Liver (tissue), 9 donors: ENCODE results near the gene ARHGEF28. TPM values are rescaled to one million over a fixed set of nuclear protein-coding genes. Genes with fewer than 3 reads are reported as not detected.

Experiments used
- DNase-seq: peaks from one replicate; pipeline ENCODE4 v3.0.0-alpha.2; 2017; ENCODE audit warnings: low spot score
- H3K27ac ChIP-seq, 2 donors: one replicate each; pipeline ENCODE4 v1.7.0; 2013; ENCODE audit warnings: inconsistent platforms in 2 of 2, low read length in 2 of 2, control low read depth in 1 of 2, low read depth in 1 of 2, mild to moderate bottlenecking in 1 of 2
- H3K27me3 ChIP-seq, 4 donors: one replicate each; pipeline versions ENCODE4 v1.6.1 to v1.7.0; 2013; ENCODE audit warnings: low read length in 3 of 4, inconsistent platforms in 1 of 4, mild to moderate bottlenecking in 1 of 4, moderate library complexity in 1 of 4; ENCODE audit not compliant: control insufficient read depth in 4 of 4, insufficient read depth in 4 of 4
- H3K36me3 ChIP-seq, 4 donors: one replicate each; pipeline versions ENCODE4 v1.6.1 to v1.7.0; 2013; ENCODE audit warnings: low read length in 3 of 4, mild to moderate bottlenecking in 3 of 4, low read depth in 1 of 4, moderate library complexity in 1 of 4; ENCODE audit not compliant: control insufficient read depth in 4 of 4, insufficient read depth in 3 of 4
- H3K4me1 ChIP-seq, 4 donors: one replicate each; pipeline versions ENCODE4 v1.6.1 to v1.7.0; 2013; ENCODE audit warnings: low read length in 3 of 4, mild to moderate bottlenecking in 3 of 4, moderate library complexity in 1 of 4; ENCODE audit not compliant: control insufficient read depth in 4 of 4, insufficient read depth in 4 of 4
- H3K4me3 ChIP-seq, 3 donors: one replicate each; pipeline versions ENCODE4 v1.6.1 to v1.7.0; 2013; ENCODE audit warnings: low read length in 3 of 3, control low read depth in 1 of 3, low read depth in 1 of 3, mild to moderate bottlenecking in 1 of 3
- H3K9ac ChIP-seq, 2 donors: one replicate each; pipeline ENCODE4 v1.7.0; 2013; ENCODE audit warnings: low read length in 2 of 2, mild to moderate bottlenecking in 2 of 2, moderate library complexity in 2 of 2, control low read depth in 1 of 2, low read depth in 1 of 2
- H3K9me3 ChIP-seq, 4 donors: one replicate each; pipeline versions ENCODE4 v1.6.1 to v1.7.0; 2013; ENCODE audit warnings: low read length in 3 of 4; ENCODE audit not compliant: control insufficient read depth in 4 of 4
- ATF3 ChIP-seq: IDR thresholded peaks from 2 replicates; pipeline ENCODE4 v1.6.1; 2016; ENCODE audit warnings: antibody characterized with exemption
- CTCF ChIP-seq: fragments of 150-350 bp; IDR thresholded peaks from 2 replicates; pipeline ENCODE4 v1.5.1; 2017; ENCODE audit warnings: improper control_type of control experiment, low read depth, low read length; ENCODE audit not compliant: missing input control
- EGR1 ChIP-seq, 2 donors: IDR thresholded peaks; 2 replicates each; pipeline ENCODE4 v1.6.1; 2016 to 2018; ENCODE audit warnings: antibody characterized with exemption in 2 of 2, low read depth in 2 of 2
- FOXA2 ChIP-seq: IDR thresholded peaks from 2 replicates; pipeline ENCODE4 v1.6.1; 2016; ENCODE audit warnings: antibody characterized with exemption
- GABPA ChIP-seq, 2 donors: IDR thresholded peaks in 1 of 2; conservative IDR thresholded peaks in 1 of 2; 2 replicates each; pipeline ENCODE4 v1.6.1; 2016; ENCODE audit warnings: antibody characterized with exemption in 2 of 2, mild to moderate bottlenecking in 1 of 2, moderate library complexity in 1 of 2
- HNF4G ChIP-seq: IDR thresholded peaks from 2 replicates; pipeline ENCODE4 v1.6.1; 2016; ENCODE audit warnings: antibody characterized with exemption
- JUND ChIP-seq, 2 donors: IDR thresholded peaks; 2 replicates each; pipeline ENCODE4 v1.6.1; 2016; ENCODE audit warnings: antibody characterized with exemption in 2 of 2
- MAX ChIP-seq: IDR thresholded peaks from 2 replicates; pipeline ENCODE4 v1.6.1; 2016; ENCODE audit warnings: antibody characterized with exemption
- NR2F2 ChIP-seq: IDR thresholded peaks from 2 replicates; pipeline ENCODE4 v1.6.1; 2016; ENCODE audit warnings: antibody characterized with exemption
- REST ChIP-seq: IDR thresholded peaks from 2 replicates; pipeline ENCODE4 v1.6.1; 2016; ENCODE audit warnings: antibody characterized with exemption, mild to moderate bottlenecking
- RXRA ChIP-seq, 2 donors: IDR thresholded peaks; 2 replicates each; pipeline ENCODE4 v1.6.1; 2017 to 2018; ENCODE audit warnings: antibody characterized with exemption in 2 of 2, mild to moderate bottlenecking in 1 of 2
- SP1 ChIP-seq: IDR thresholded peaks from 2 replicates; pipeline ENCODE4 v1.6.1; 2018; ENCODE audit warnings: antibody characterized with exemption, mild to moderate bottlenecking
- TAF1 ChIP-seq: conservative IDR thresholded peaks from 2 replicates; pipeline ENCODE4 v1.6.1; 2016; ENCODE audit warnings: antibody characterized with exemption, mild to moderate bottlenecking
- ZBTB33 ChIP-seq: IDR thresholded peaks from 2 replicates; pipeline ENCODE4 v1.6.1; 2016; ENCODE audit warnings: antibody characterized with exemption
- WGBS: extraction: QIAGEN DNeasy Blood & Tissue Kit; methylation state at CpG from one replicate; pipeline ENCODE4 v1.1.7; 2013; 5-methylcytosine and 5-hydroxymethylcytosine counted together
- polyA plus RNA-seq, 2 donors: library from polyadenylated mRNA; stranded (reverse) in 1 of 2; unstranded in 1 of 2; fragments of 200-250 nt in 1 of 2; fragments of >200 nt in 1 of 2; fragmentation: Nextera tagmentation in 1 of 2; extraction: Ambion mirVana in 1 of 2; gene quantifications; one replicate each; pipeline versions ENCODE4 v1.2.1 to v1.2.3, GENCODE V29; 2013 to 2015
- total RNA-seq, 2 donors: library from RNA; depleted of rRNA; stranded (reverse); fragments of >200 nt; gene quantifications; one replicate each; pipeline ENCODE4 v1.2.3, GENCODE V29; 2014
- donor health status: healthy.
- donor health status: healthy.
- donor health status: healthy.
- donor health status: healthy.
- donor health status: healthy.

ARHGEF28 gene
- total and polyA plus RNA-seq, 4 donors, result 1.6 to 13.9 (median 3.6) TPM

- no peaks in the 10 kb centered on the region for H3K27me3 ChIP-seq
- H3K27ac ChIP-seq, result no peak overlapping the region
- H3K4me1 ChIP-seq, result no peaks in the 10 kb centered on the region
- DNase-seq, result no peak
- TF ChIP-seq REST (no peak), GABPA (IDR thresholded peaks at IDR 0.05 in 1 of 2, conservative IDR thresholded peaks at IDR 0.05 in 1 of 2) (no peak), ZBTB33 (no peak), HNF4G (no peak), ATF3 (no peak), SP1 (no peak)
- 94% methylated on average over 6 of the region's 6 CpGs for WGBS
- no peaks in the 10 kb centered on the region for H3K9me3 ChIP-seq
- no peak overlapping the region for H3K4me3 ChIP-seq
- H3K9ac ChIP-seq, result no peak overlapping the region
- H3K36me3 ChIP-seq, result no peaks in the 10 kb centered on the region
Observed at GRCh38 chr5:73894860-73895259, 268.9 kb downstream of the ARHGEF28 start.

- H3K4me1 ChIP-seq, result no peaks in the 10 kb centered on the region
- no peaks in the 10 kb centered on the region for H3K36me3 ChIP-seq
- 86% methylated on average over 4 of the region's 4 CpGs for WGBS
- no peak overlapping the region for H3K9ac ChIP-seq
- TF ChIP-seq NR2F2 (no peak), FOXA2 (no peak), RXRA (IDR thresholded peaks at IDR 0.05) (no peak), GABPA (IDR thresholded peaks at IDR 0.05 in 1 of 2, conservative IDR thresholded peaks at IDR 0.05 in 1 of 2) (no peak), TAF1 (no peak), JUND (IDR thresholded peaks at IDR 0.05) (no peak), HNF4G (no peak), MAX (no peak), EGR1 (IDR thresholded peaks at IDR 0.05; ENCODE audit: low read depth in 2 of 2) (no peak), CTCF (no peak)
- DNase-seq, result no peak
- no peak overlapping the region for H3K4me3 ChIP-seq
- H3K27ac ChIP-seq, result no peak overlapping the region
- H3K27me3 ChIP-seq, result no peaks in the 10 kb centered on the region
- H3K9me3 ChIP-seq, result no peaks in the 10 kb centered on the region
Observed at GRCh38 chr5:73895471-73895870, 269.5 kb downstream of the ARHGEF28 start.
